ENCODE results near the gene NPIPA1.
"Not testable (repeated sequence)": the region's sequence is repeated elsewhere in the genome, so short reads cannot be mapped to it uniquely, and the experiment has no call there.

The NPIPA1 gene

DNA sequence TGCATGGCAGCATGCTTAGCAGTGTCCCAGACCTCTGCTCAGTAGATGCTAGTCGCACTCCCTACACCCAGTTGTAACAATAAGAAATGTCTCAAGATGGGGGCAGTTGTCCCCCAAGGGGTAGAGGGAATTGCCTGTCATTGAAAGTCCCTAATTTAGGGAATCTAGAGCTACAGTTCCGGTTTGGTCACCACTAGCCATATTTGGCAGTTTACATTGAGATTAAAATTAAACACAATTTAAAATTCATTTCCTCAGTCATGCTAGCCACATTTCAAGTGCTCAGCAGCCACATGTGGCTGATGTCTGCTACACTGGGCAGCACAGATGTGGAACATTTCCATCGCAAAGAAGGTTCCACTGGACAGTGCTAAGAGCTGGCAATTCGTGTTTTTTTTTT, 41.7 kb downstream of the NPIPA1 start:
- DNase-seq = not testable (repeated sequence)

DNA sequence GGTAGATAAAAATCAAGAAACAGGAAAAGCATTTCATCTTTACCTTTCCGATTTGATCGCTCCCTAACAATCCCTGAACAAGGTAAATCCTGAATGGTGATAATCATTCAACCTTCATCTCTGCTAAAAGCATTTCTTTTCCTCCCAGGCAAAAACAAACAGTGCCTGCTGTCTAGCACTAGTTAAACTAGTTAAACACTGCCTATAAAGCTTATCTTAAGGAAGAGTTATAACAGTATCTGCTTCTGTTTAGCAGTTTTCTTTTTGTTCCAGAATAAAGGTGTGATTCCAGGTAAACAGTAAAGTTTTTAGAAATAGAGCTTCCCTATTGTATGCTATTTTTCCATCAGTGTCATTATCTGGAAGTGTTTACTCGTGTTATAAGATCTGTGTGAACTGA, 44.0 kb downstream of the NPIPA1 start:
- DNase-seq = not testable (repeated sequence)

DNA sequence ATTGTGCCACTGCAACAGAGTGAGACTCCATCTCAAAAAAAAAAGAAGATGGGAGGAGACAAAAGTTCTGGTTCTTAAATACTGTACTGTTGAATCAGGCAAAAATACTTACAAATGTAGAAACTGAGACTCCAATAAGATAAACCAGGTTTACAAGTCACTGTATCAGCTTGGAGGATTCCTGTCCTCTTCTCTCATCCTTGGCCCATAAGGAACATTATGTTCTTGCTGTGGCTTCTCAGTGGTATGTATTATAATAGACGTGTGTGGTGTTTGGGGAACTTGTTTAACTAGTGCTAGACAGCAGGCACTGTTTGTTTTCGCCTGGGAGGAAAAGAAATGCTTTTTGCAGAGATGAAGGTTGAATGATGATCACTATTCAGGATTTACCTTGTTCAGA, 45.3 kb downstream of the NPIPA1 start:
- DNase-seq = not testable (repeated sequence)

DNA sequence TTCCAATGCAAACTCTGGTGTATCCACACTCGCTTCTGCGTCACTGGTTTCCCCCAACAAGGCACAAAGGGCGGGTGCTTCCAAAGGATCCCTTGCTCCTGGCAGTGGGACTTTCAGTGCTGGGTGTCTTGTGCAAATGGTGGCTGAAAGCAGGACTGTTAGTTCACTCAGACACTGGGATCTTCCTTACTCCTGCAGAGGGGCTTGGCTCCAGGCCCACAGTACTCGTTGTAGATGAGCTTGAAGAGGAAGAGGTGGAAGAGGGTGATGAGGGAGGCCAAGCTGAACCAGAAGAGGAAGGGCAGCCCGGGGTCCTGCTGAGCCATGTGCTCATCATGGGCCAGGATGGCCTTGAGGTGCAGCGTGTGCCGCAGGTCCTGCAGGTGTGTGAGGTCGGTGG, 50.8 kb downstream of the NPIPA1 start:
- DNase-seq = not testable (repeated sequence)

DNA sequence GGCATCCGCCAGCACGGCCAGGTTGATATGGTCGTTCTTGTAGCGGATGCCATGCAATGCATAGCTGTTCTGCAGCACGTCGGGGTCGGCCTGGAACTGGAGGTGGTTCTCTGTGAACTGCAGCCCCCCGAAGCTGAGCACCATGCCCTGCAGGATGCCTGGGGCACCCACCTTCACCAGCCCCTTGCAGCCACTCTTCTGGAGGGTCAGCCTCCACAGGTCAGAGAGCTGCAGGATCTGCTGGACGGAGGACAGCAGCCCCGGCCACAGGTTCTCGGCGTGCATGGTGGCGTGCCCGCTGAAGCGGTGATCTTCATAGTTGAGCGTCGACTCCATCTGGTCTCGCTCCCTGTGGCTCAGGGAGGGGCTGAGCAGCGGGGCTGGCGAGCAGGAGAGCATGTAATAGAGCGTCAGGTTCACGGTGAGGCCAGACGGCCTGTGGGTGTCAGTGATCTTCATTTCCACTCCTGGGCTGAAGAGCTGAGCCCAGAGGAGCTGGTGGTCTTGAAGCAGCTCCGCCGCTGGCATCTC, 51.5 kb downstream of the NPIPA1 start:
- not testable (repeated sequence) for DNase-seq

DNA sequence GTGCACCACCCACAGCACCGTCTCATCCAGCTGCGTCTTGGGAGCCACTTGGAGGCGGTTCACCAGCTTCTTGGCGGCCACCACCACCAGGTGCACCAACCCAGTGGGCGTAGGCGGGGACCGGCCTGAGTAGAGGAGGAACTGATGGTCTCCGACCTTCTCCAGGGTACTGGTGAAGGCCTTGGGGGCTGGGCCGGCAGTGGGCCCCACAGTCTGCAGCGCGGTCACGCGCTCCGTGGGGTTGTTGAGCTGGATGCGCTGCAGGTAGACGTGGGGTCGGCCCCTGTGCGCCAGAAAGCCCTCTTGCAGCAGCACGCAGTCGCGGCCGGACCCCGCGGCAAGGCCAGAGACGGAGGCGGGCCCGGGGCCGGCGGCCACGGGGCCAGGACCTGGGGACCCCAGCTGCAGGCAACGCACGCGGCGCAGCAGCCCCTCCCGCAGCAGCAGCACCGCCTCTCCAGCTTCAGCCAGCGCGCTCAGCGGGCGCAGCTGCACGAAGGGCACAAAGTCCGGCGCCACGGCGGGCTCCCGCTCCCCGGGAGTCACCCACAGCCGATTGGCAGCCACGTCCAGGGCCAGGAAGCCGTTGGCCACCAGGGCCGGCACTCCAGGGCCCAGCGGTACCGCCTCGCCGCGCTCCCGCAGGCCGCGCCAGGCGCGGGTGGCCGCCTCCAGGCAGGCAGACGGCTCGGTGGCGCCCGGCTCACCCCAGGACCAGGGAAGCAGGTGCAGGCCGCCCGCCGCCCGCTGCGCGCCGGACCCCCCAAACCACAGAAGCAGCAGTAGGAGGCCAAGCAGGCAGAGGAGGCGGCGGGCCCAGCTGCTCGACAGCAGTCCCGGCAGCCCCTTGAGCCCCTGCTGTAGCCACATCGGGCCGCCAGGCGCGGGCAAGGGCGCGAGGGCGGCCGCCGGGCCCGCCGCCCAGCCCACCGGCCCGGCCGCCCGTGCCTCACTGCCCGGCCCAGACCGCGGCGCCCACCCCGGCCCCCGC, 52.3 kb downstream of the NPIPA1 start:
- not testable (repeated sequence) for DNase-seq

DNA sequence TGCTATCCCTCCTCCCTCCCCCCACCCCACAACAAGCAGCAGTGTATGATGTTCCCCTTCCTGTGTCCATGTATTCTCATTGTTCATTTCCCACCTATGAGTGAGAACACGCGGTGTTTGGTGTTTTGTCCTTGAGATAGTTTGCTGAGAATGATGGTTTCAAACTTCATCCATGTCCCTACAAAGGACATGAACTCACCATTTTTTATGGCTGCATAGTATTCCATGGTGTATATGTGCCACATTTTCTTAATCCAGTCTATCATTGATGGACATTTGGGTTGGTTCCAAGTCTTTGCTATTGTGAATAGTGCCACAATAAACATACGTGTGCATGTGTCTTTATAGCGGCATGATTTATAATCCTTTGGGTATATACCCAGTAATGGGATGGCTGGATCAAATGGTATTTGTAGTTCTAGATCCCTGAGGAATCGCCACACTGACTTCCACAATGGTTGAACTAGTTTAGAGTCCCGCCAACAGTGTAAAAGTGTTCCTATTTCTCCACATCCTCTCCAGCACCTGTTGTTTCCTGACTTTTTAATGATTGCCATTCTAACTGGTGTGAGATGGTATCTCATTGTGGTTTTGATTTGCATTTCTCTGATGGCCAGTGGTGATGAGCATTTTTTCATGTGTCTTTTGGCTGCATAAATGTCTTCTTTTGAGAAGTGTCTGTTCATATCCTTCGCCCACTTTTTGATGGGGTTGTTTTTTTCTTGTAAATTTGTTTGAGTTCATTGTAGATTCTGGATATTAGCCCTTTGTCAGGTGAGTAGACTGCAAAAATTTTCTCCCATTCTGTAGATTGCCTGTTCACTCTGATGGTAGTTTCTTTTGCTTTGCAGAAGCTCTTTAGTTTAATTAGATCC, 56.3 kb downstream of the NPIPA1 start:
- DNase-seq = not testable (repeated sequence)

DNA sequence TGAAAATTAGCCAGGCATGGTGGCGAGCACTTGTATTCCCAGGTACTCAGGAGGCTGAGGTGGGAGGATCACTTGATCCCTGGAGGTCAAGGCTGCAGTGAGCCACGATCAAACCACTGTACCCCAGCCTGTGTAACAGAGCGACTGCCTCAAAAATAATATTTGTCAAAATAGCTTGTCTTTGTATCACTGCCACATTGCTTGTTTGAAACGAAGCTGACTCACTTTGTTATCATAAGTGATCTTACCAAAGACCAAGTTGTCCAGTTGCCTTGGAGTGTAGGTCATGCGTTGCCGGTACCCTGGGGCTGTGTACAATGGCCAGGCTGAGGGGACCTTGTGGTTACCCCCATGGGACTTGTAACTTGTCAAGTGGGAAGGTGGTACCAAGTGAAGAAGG, 59.5 kb downstream of the NPIPA1 start:
- not testable (repeated sequence) for DNase-seq

DNA sequence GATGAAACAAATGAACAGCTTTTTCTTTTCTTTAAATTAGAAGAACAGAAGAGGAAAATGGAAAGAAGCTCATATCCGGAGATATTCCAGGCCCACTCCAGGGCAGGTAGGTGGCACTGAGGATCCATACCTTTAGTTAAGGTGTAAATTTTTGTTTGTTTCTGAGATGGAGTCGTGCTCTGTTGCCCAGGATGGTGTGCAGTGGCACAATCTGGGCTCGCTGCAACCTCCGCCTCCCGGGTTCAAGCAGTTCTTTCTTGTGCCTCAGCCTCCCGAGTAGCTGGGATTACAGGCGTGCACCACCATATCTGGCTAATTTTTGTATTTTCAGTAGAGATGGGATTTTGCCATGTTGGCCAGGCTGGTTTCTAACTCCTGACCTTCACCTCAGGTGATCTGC, 61.1 kb downstream of the NPIPA1 start:
- DNase-seq = not testable (repeated sequence)

DNA sequence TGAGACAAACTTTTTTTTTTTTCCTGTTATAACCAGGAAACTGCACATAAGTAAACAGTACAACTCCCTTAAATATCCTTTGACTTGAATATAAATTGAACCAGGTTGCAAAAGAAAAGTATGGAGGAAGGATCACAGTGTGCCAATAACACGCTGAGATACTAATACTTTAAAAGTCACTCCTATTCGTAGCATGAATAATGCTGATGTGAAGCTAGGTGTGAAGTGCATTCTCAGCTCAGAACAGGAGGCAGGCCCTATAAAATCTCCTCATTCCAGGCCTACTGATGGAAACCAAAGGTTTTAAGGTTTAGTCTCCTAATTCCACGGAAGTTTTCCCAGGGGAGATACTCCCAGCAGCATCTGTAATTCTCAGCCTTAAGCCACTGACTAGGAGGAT, 62.6 kb downstream of the NPIPA1 start:
- not testable (repeated sequence) for DNase-seq
